ENCODE measurements around the gene GRHL1. TPM values are rescaled to one million over a fixed set of nuclear protein-coding genes. Genes with fewer than 3 reads are reported as not detected.
"Not testable (repeated sequence)": the region's sequence is repeated elsewhere in the genome, so short reads cannot be mapped to it uniquely, and the experiment has no call there.

GRHL1 gene
- total RNA-seq, 3 donors from 2014 or later: 0.41 to 2.0 (median 1.9) TPM

DNA sequence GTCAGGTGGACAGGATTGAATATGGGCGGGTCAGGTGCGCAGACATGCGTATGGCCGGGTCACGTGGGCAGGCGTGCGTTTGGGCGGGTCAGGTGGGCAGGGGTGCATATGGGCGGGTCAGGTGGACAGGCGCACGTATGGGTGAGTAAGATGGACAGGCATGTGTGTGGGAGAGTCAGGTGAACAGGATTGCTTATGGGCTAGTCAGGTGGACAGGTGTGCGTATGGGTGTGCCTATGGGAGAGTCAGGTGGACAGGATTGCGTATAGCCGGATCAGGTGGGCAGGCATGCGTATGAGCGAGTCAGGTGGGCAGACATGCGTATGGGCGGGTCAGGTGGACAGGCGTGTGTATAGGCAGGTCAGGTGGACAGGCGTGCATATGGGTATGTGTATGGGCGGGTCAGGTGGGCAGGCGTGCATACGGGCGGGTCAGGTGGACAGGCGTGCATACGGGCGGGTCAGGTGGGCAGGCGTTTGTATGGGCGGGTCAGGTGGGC is 61.5 kb downstream of the GRHL1 start:
- ATAC-seq: peak; percentile 31
- Histone ChIP-seq H3K4me3 (no peak overlapping the region), H3K4me1 (ENCODE audit: low read depth) (peaks cover 2% of the 10 kb centered on the region), H3K9me3 (no peaks in the 10 kb centered on the region), H3K36me3 (ENCODE audit: low read depth) (no peaks in the 10 kb centered on the region)
- TF ChIP-seq, protein P1, sequence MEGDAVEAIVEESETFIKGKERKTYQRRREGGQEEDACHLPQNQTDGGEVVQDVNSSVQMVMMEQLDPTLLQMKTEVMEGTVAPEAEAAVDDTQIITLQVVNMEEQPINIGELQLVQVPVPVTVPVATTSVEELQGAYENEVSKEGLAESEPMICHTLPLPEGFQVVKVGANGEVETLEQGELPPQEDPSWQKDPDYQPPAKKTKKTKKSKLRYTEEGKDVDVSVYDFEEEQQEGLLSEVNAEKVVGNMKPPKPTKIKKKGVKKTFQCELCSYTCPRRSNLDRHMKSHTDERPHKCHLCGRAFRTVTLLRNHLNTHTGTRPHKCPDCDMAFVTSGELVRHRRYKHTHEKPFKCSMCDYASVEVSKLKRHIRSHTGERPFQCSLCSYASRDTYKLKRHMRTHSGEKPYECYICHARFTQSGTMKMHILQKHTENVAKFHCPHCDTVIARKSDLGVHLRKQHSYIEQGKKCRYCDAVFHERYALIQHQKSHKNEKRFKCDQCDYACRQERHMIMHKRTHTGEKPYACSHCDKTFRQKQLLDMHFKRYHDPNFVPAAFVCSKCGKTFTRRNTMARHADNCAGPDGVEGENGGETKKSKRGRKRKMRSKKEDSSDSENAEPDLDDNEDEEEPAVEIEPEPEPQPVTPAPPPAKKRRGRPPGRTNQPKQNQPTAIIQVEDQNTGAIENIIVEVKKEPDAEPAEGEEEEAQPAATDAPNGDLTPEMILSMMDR (IDR thresholded peaks at IDR 0.05): no peak
- peak in 1 of 3 donors; percentile 49 for DNase-seq
- intact Hi-C loops (cut with DNase I, micrococcal nuclease): no loop called here

DNA sequence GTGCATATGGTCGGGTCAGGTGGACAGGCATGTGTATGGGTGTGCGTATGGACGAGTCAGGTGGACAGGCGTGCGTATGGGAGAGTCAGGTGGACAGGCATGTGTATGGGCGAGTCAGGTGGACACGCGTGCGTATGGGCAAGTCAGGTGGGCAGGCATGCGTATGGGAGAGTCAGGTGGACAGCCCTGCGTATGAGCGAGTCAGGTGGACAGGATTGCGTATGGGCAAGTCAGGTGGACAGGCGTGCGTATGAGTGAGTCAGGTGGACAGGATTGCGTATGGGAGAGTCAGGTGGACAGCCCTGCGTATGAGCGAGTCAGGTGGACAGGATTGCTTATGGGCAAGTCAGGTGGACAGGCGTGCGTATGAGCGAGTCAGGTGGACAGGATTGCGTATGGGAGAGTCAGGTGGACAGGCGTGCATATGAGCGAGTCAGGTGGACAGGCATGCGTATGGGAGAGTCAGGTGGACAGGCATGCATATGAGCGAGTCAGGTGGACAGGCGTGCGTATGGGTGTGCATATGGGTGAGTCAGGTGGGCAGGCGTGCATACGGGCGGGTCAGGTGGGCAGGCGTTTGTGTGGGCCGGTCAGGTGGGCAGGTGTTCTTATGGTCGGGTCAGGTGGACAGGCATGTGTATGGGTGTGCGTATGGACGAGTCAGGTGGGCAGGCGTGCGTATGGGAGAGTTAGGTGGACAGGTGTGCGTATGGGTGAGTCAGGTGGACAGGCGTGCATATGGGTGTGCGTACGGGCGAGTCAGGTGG is 62.3 kb downstream of the GRHL1 start:
- H3K4me1 ChIP-seq (ENCODE audit: low read depth); H3K9me3 ChIP-seq; intact Hi-C loops (cut with DNase I, micrococcal nuclease); H3K36me3 ChIP-seq (ENCODE audit: low read depth); ATAC-seq; H3K4me3 ChIP-seq: not testable (repeated sequence)
- DNase-seq: peak in 1 of 3 donors; percentile 31

DNA sequence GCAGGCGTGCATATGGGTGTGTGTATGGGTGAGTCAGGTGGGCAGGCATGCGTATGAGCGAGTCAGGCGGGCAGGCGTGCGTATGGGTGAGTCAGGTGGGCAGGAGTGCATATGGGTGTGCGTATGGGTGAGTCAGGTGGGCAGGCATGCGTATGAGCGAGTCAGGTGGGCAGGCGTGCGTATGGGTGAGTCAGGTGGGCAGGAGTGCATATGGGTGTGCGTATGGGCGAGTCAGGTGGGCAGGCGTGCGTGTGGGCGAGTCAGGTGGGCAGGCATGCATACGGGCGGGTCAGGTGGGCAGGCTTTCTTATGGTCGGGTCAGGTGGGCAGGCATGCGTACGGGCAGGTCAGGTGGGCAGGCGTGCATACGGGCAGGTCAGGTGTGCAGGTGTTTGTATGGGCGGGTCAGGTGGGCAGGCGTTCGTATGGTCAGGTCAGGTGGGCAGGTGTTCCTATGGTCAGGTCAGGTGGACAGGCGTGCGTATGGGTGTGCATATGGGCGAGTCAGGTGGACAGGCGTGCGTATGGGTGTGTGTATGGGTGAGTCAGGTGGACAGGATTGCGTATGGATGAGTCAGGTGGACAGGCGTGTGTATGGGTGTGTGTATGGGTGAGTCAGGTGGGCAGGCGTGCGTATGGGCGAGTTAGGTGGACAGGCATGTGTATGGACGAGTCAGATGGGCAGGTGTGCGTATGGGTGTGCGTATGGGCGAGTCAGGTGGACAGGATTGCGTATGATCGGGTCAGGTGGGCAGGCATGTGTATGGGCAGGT is 63.1 kb downstream of the GRHL1 start:
- intact Hi-C loops (cut with DNase I, micrococcal nuclease): no loop called here
- Histone ChIP-seq H3K9me3 (no peaks in the 10 kb centered on the region), H3K4me3 (no peak overlapping the region), H3K4me1 (ENCODE audit: low read depth) (no peaks in the 10 kb centered on the region), H3K36me3 (ENCODE audit: low read depth) (no peaks in the 10 kb centered on the region)
- peak; percentile 17 for ATAC-seq
- TF ChIP-seq, protein P1 (IDR thresholded peaks at IDR 0.05): no peak
- peak in 1 of 3 donors; percentile 40 for DNase-seq

DNA sequence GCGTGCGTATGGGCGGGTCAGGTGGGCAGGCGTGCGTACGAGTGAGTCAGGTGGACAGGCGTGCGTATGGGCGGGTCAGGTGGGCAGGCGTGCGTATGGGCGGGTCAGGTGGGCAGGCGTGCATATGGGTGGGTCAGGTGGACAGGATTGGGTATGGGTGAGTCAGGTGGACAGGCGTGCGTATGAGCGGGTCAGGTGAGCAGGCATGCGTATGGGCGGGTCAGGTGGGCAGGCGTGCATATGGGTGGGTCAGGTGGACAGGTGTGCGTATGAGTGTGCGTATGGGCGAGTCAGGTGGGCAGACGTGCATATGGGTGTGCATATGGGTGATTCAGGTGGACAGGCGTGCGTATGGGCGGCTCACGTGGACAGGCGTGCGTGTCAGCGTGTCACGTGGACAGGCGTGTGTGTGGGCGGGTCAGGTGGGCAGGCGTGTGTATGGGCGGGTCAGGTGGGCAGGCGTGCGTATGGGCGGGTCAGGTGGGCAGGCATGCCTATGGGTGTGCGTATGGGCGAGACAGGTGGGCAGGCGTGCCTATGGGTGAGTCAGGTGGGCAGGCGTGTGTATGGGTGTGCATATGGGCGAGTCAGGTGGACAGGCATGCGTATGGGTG is 64.0 kb downstream of the GRHL1 start:
- intact Hi-C loops (cut with DNase I, micrococcal nuclease); H3K4me3 ChIP-seq; ATAC-seq; H3K4me1 ChIP-seq (ENCODE audit: low read depth); H3K36me3 ChIP-seq (ENCODE audit: low read depth); H3K9me3 ChIP-seq: not testable (repeated sequence)
- peak in 1 of 3 donors; percentile 40 for DNase-seq

DNA sequence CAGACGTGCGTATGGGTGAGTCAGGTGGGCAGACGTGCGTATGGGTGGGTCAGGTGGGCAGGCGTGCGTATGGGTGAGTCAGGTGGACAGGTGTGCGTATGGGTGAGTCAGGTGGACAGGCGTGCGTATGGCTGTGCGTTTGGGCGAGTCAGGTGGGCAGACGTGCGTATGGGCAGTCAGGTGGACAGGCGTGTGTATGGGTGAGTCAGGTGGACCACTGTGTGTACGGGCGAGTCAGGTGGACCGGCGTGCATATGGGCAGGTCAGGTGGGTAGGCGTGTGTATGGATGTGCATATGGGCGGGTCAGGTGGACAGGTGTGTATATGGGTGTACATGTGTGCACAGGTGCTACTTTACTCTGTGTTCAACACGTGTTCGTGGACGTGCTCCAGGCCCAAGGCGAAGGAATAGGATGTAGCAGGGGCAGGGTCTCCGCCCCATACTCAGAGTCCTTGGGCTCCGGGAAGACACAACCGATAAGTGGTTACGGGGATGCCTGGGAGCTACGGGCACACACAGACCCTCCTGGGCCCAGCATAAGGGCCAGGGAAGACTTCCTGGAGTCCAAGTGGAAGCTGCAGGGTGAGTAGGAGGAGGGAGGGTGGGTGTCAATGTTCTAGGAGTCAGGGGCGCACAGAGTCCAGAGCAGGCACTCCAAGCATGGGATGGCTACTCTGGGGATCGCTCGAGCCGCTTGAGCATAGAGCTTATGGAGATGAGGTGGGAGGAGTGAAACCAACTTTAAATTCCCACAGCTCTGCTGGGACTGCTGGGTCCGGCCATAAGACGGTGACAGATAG is 64.7 kb downstream of the GRHL1 start:
- H3K9me3 ChIP-seq: no peaks in the 10 kb centered on the region
- DNase-seq (peak in 1 of 3 donors; percentile 38), ATAC-seq (no peak)
- H3K4me3 ChIP-seq: no peak overlapping the region
- no peaks in the 10 kb centered on the region for H3K4me1 ChIP-seq (ENCODE audit: low read depth)
- intact Hi-C loops (cut with DNase I, micrococcal nuclease): no loop called here
- no peaks in the 10 kb centered on the region for H3K36me3 ChIP-seq (ENCODE audit: low read depth)
- TF ChIP-seq, protein P1 (IDR thresholded peaks at IDR 0.05): no peak

DNA sequence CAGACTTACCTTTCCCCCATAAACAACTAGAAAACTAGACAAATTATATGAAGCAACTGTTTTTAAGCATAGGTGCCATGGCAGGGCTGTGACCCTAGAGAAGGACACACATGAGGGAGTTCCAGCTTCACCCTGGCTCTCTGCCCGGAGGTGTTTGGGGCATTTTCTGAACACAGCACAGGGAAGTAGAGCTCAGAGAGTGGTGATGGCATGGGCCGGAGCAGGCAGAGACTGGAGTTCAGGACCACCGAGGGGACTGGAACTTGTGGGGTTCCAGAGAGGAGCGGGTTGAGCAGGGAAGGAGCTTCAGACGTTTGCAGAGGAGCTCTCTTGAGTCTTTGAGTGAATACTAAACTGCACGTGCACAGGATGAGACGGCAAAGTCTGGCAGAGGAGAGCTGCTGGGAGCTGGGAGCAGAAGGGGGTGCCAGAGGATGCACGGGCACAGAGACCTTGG is 65.3 kb downstream of the GRHL1 start:
- H3K4me1 ChIP-seq (ENCODE audit: low read depth): no peaks in the 10 kb centered on the region
- no peaks in the 10 kb centered on the region for H3K9me3 ChIP-seq
- DNase-seq (peak in 1 of 3 donors; percentile 8), ATAC-seq (no peak)
- H3K4me3 ChIP-seq: no peak overlapping the region
- H3K36me3 ChIP-seq (ENCODE audit: low read depth): no peaks in the 10 kb centered on the region
- TF ChIP-seq, protein P1 (IDR thresholded peaks at IDR 0.05): no peak
- intact Hi-C loops (cut with DNase I, micrococcal nuclease): no loop called here

All from mucosa of descending colon (tissue), 3 donors.